Endothelial cell (in vitro differentiated cells): ENCODE data around the gene WDR31. TPM values are rescaled to one million over a fixed set of nuclear protein-coding genes. Genes with fewer than 3 reads are reported as not detected.

ENCODE experiments used
- DNase-seq: peaks from one replicate; pipeline ENCODE4 v3.0.0; 2021; ENCODE audit warnings: low spot score
- H3K27ac Mint-ChIP-seq: one replicate; pipeline ENCODE4 v1.8.0; 2021; ENCODE audit warnings: mixed read lengths, inconsistent platforms; ENCODE audit not compliant: unreplicated experiment
- H3K27me3 Mint-ChIP-seq: one replicate; pipeline ENCODE4 v1.8.0; 2021; ENCODE audit warnings: mild to moderate bottlenecking, moderate library complexity, mixed read lengths, inconsistent platforms; ENCODE audit not compliant: unreplicated experiment
- H3K36me3 Mint-ChIP-seq: one replicate; pipeline ENCODE4 v1.8.0; 2021; ENCODE audit warnings: mild to moderate bottlenecking, low read depth, mixed read lengths, inconsistent platforms; ENCODE audit not compliant: unreplicated experiment
- H3K4me1 Mint-ChIP-seq: one replicate; pipeline ENCODE4 v1.8.0; 2021; ENCODE audit warnings: mild to moderate bottlenecking, mixed read lengths, inconsistent platforms; ENCODE audit not compliant: unreplicated experiment
- H3K4me3 Mint-ChIP-seq: one replicate; pipeline ENCODE4 v1.8.0; 2021; ENCODE audit warnings: mild to moderate bottlenecking, mixed read lengths, inconsistent platforms; ENCODE audit not compliant: unreplicated experiment
- H3K9me3 Mint-ChIP-seq: one replicate; pipeline ENCODE4 v1.8.0; 2021; ENCODE audit warnings: mixed read lengths, inconsistent platforms; ENCODE audit not compliant: unreplicated experiment
- CTCF ChIP-seq: fragments of 200-600 bp; sonication (generic); IDR thresholded peaks from one replicate; pipeline ENCODE4 v1.5.0; 2021; ENCODE audit warnings: antibody characterized with exemption; ENCODE audit not compliant: unreplicated experiment
- total RNA-seq: library from RNA; stranded (reverse); fragmentation: NEBNext Ultra II Directional; extraction: Animal tissue kit (Norgen Biotek cat#: 25700); gene quantifications from one replicate; pipeline ENCODE4 v1.2.1, GENCODE V29; 2021; ENCODE audit not compliant: unreplicated experiment

The WDR31 gene
- total RNA-seq, 1 donor from 2014 or later, result 0.95 TPM

- DNase-seq, result peak; percentile 69
- Mint-ChIP-seq H3K9me3 (no peaks in the 10 kb centered on the region), H3K36me3 (peaks cover 10% of the 10 kb centered on the region), H3K4me1 (peaks cover 6% of the 10 kb centered on the region), H3K4me3 (peak within 1 kb of the TSS; percentile 87), H3K27me3 (peaks cover 5% of the 10 kb centered on the region), H3K27ac (no peak within 1 kb of the TSS)
- no peak for TF ChIP-seq CTCF
Measured at GRCh38 chr9:113376634-113377567, 36.8 kb upstream of the WDR31 start, which contains the start of gene HDHD3. Gene HDHD3, minus strand, starts transcription at chr9:113376986. Its CDS starts 2,632 bp downstream, at chr9:113374354.

GRCh38 chr9:113375057-113376023 lies 35.3 kb upstream of the WDR31 start:
- Mint-ChIP-seq H3K4me3 (peak overlapping the region; percentile 78), H3K4me1 (peaks cover 2% of the 10 kb centered on the region), H3K27ac (no peak overlapping the region), H3K36me3 (peaks cover 10% of the 10 kb centered on the region), H3K27me3 (peaks cover 2% of the 10 kb centered on the region), H3K9me3 (no peaks in the 10 kb centered on the region)
- no peak for TF ChIP-seq CTCF
- no peak for DNase-seq

- H3K4me3 Mint-ChIP-seq, result no peak overlapping the region
- H3K27me3 Mint-ChIP-seq, result peaks cover 2% of the 10 kb centered on the region
- no peaks in the 10 kb centered on the region for H3K4me1 Mint-ChIP-seq
- H3K9me3 Mint-ChIP-seq, result no peaks in the 10 kb centered on the region
- H3K27ac Mint-ChIP-seq, result no peak overlapping the region
- no peak for TF ChIP-seq CTCF
- peaks cover 10% of the 10 kb centered on the region for H3K36me3 Mint-ChIP-seq
- DNase-seq, result no peak
Measured at GRCh38 chr9:113373676-113374392, 33.8 kb upstream of the WDR31 start.

GRCh38 chr9:113373256-113373655 lies 33.2 kb upstream of the WDR31 start:
- Mint-ChIP-seq H3K4me3 (no peak overlapping the region), H3K36me3 (peaks cover 10% of the 10 kb centered on the region)

More at GRCh38 chr9:113373256-113373655, 33.2 kb upstream of the WDR31 start:
- Mint-ChIP-seq H3K9me3 (no peaks in the 10 kb centered on the region), H3K27ac (no peak overlapping the region), H3K27me3 (no peaks in the 10 kb centered on the region), H3K4me1 (no peaks in the 10 kb centered on the region)
- DNase-seq, result no peak
- no peak for TF ChIP-seq CTCF
